HL-60/S4 (cell line): ENCODE data around the gene STK36.

ENCODE experiments used
- in situ Hi-C: fragments of 300-500 bp; cut with MboI; formaldehyde crosslinking; loops from 2 replicates; pipeline ENCODE4 v1.14.3; 2022; ENCODE audit warnings: low sequenced_read_pairs

Gene STK36

GRCh38 chr2:218713922-218714321, 42.0 kb downstream of the STK36 start:
- in situ Hi-C loops, result no loop called here

DNA sequence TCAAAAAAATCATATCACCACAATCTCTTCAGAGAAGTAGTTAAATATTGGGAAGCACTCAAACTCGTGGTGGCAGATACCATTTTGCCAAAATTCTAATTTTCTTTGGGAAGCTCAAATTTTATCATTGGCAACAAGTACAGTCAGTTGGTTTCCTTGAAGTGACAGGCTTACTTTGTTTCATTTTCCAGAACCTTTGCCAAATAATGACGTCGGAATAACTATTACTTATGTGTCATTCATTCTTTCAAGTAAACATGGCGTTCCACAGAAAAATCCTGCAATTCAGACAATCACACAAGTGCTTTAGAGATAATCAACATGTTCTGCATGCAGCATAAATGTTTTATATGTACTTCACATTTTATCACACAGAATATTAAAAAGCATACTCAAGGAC, 44.2 kb downstream of the STK36 start:
- in situ Hi-C loops, result no loop called here

DNA sequence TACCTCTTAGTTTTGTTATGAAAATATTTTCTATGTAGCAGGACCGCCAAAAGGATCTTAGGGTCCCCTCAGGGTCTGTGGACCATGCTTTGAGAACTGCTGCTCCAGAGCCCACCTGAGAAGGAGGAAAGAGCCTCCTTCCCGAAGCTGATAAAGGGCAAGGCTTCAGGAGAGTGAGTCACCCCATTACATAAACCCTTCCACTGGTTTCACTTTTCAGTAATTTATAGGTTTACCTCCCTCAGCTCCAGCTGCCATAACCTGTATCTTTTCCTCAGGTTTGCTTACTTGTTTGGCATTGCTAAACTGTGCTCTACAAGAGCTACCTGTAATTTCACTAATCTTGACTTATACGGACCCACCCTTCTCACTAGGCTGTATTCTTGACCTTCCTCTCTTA, 45.4 kb downstream of the STK36 start:
- in situ Hi-C loops, result no loop called here

DNA sequence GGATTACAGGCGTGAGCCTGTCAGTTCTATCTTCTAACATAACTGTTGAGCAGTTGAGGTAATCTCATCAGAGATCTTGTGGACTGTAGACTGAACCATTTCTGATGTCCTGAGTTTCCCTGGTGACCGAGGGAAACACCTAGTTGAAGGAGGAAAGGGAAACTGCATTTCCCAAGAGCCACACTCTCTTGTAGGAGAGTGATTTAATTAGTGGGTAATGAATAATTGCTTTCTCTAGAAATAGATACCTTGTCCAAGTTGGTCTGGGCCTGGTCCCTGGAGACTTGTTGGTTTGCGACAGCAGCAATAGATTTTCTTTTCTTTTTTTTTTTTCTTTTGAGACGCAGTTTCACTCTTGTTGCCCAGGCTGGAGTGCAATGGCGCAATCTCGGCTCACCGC, 46.2 kb downstream of the STK36 start:
- in situ Hi-C loops, result no loop called here

GRCh38 chr2:218719457-218719856, 47.6 kb downstream of the STK36 start:
- in situ Hi-C loops, result no loop called here

DNA sequence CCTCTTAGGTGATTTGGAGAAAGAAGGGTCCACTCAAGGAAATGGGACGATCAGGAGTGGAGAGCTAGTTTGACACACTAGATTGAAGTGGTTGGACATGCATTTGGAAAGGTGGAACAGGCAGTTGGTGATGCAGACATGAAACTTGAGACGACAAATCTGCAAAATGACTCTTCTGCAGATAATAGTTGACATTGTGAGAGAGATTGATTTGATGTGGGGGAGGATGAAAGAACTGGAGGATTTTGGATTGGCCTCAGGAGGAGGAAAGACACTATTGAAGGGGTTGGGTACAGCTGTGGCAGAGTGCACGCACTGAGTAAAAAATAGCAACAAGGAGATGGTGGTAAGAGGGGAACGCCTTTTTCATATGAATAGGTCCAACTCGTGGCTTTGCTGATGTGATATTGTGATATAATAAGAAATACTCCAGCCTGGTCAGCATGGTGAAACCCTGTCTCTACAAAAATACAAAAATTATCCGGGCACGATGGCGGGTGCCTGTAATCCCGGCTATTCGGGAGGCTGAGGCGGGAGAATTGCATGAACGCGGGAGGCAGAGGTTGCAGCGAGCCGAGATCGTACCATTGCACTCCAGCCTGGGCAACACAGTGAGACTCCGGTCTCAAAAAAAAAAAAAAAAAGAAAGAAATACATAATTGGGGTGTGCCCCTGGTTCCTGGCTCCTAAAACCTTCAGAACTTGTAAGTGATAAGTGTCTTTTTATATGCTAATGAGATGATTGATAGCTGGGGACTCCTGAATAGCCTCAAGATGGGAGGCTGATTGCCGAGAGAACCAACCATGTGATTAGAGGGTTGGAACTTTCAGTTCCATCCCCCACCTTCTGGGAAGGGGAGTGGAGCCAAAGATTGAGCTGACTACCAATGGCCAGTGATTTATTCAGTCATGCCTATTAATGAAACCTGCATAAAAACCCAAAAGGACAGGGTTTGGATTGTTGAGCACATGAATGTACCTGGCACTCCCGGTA, 48.5 kb downstream of the STK36 start:
- in situ Hi-C loops, result no loop called here

DNA sequence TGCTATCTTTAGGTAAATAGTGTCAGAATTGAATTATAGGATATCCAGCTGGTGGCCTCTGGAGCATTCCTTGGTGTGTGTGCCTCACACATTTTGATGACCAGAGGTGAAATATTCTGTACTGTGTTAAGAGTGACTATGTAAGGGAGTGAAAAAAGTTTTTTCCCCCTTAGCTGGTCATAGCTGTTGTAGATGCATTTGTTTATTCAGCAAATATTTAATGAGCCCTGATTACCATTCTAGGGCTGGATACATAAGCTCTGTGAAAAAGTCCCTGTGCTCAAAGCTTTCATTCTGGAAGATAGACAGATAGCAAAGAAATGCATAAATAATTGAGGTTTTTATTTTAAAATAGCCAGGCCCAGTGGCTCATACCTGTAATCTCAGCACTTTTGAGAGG, 49.6 kb downstream of the STK36 start:
- in situ Hi-C loops, result no loop called here

- in situ Hi-C loops, result no loop called here
These were observed 50.0 kb downstream of the STK36 start for GRCh38 chr2:218721934-218722333.

DNA sequence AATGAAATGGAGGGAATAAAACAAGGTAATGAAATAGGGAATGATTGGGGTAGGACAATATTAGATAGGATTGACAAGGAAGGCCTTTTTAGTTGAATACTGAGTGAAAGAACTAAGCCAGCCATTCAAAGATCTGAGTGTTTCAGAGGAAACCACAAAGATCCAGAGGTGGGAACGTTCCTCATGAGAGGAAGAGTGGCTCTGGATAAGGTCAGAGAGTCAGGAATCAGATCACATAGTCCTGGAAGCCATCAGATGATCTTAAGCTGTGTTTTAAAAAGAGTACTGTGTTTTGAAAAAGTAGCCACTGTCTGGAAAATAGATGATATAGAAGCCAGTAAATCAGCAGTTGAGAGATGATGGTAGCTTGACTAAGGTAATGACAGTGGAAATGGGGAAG, 50.5 kb downstream of the STK36 start:
- in situ Hi-C loops, result no loop called here

DNA sequence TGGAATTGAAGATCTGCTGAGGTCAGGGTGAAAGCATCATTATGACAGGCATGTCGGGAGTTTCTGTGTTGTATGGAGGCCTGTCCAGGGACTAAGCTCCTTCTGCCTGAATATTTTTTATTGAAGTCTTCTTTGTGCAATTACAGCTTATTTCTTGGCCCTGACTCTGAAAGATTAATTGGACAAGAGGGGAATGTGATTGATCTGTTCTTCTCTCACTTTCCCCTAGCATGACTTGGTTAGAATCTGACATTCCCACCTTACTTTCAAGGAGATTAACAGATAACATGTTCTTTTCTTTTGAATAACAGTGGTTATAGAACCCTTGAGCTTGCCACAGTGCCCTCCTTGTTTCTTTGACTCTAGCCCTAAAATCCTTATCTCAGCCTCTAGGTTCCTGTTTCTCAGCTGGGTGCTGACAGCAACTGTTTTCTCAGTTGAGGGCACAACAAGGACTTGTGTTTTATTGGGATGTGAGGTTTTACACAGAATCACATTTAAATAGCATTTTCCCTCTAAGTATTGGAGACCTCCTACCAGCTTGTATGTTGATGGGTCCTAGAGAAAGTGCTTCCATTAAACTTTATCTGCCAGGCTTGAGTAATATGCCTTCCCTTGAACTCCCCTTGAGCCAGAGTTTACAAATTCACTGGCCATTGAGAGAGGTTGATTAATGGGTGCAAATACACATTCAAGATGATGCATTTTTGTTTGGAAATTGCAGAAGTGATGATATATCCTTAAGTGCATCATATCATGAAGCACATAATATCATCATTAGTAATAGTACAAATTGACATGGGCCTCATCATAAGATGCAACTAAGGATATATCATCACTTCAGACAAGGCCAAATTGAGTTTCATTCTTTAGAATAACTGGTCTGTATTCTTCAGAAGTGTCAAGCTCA, 51.2 kb downstream of the STK36 start:
- in situ Hi-C loops, result no loop called here

- in situ Hi-C loops, result loop anchor here (5.0 kb wide), 1 partner anchor 121 kb away; no protein-coding TSS in a partner anchor
These were observed 54.2 kb downstream of the STK36 start for GRCh38 chr2:218726004-218726574.

- in situ Hi-C loops, result loop anchor here (5.0 kb wide), 1 partner anchor 120 kb away; no protein-coding TSS in a partner anchor
These were observed 55.7 kb downstream of the STK36 start for GRCh38 chr2:218727502-218728165.

- in situ Hi-C loops, result loop anchor here (5.0 kb wide), 1 partner anchor 118 kb away; no protein-coding TSS in a partner anchor
These were observed 57.8 kb downstream of the STK36 start for GRCh38 chr2:218729640-218730039.

- in situ Hi-C loops, result no loop called here
These were observed 60.3 kb downstream of the STK36 start for GRCh38 chr2:218732052-218732760.

GRCh38 chr2:218732761-218733158, 60.9 kb downstream of the STK36 start:
- in situ Hi-C loops, result no loop called here

- in situ Hi-C loops, result no loop called here
These were observed 61.5 kb downstream of the STK36 start for GRCh38 chr2:218733171-218734021.

DNA sequence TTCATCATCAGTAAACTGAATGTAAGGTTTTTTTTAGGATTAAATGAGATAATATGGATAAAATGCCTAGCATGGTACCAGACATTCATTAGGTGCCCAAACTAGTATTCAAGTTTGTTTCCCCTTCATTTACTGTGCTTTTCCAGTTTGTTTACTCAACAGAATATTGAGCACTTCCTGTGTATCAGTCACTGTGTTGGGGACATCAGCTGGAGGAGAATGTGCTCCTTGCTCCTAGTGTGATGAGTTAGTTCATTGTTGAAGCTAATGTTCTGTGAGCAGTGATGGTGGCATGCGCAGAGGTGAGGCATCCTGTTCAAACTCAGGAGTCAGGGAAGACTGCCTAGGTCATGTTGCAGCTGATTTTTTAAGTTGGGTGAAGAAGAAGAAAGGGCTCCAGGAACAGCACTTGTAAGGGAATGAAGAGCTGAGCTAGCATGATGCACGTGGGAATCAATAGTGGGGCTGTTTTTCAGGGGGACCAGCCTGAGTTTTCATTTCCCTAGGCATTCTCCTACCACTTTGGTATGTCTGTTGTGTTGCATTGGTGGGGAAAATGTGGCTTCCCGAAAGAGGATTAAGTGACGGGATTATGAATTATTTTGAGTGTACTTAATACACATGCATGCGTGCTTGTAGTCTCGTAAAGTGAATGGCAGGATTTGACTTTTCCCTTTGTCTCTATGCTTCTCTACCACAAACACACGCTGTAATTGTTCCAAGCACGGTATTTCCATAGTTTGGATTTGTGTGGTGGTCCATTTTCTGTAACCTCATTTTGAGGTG, 62.5 kb downstream of the STK36 start:
- in situ Hi-C loops, result no loop called here

GRCh38 chr2:218736531-218736930, 64.6 kb downstream of the STK36 start:
- in situ Hi-C loops, result no loop called here
